Testis (tissue), 3 donors: ENCODE measurements around the gene CACNB2. TPM values are rescaled to one million over a fixed set of nuclear protein-coding genes. Genes with fewer than 3 reads are reported as not detected.

ENCODE experiments used
- DNase-seq: peaks from one replicate; pipeline ENCODE4 v3.0.0-alpha.2; 2019
- H3K27ac ChIP-seq, 2 donors: fragments of 200-600 bp; sonication (generic); one replicate each; pipeline ENCODE4 v1.5.1; 2019
- H3K27me3 ChIP-seq: fragments of 200-600 bp; sonication (generic); one replicate; pipeline ENCODE4 v1.5.1; 2019
- H3K36me3 ChIP-seq: fragments of 200-600 bp; sonication (generic); one replicate; pipeline ENCODE4 v1.5.1; 2017; ENCODE audit warnings: low read depth; ENCODE audit errors: missing control alignments
- H3K4me1 ChIP-seq: fragments of 200-600 bp; sonication (generic); one replicate; pipeline ENCODE4 v1.5.1; 2019
- H3K4me3 ChIP-seq, 2 donors: fragments of 200-600 bp; sonication (generic); one replicate each; pipeline ENCODE4 v1.5.1; 2017 to 2019
- H3K9me3 ChIP-seq: fragments of 200-600 bp; sonication (generic); one replicate; pipeline ENCODE4 v1.5.1; 2017
- POLR2A ChIP-seq: fragments of 450-650 bp; IDR thresholded peaks from one replicate; pipeline ENCODE4 v1.6.1; 2017; ENCODE audit warnings: antibody characterized with exemption, mild to moderate bottlenecking, moderate library complexity
- WGBS, 2 donors: methylation state at CpG; one replicate each; pipeline ENCODE4 v1.1.5; 2018; 5-methylcytosine and 5-hydroxymethylcytosine counted together
- intact Hi-C: fragments of 100-400 bp; cut with DNase I; formaldehyde crosslinking; loops from one replicate; pipeline ENCODE4 v1.15.1; 2023; ENCODE audit warnings: low total_unique reads
- polyA plus RNA-seq: library from polyadenylated mRNA; stranded (reverse); fragments of 350-450 nt; fragmentation: Illumina TruSeq; extraction: RNeasy Lipid Tissue Mini Kit (QIAGEN cat#74804); gene quantifications from one replicate; pipeline ENCODE4 v1.2.3, GENCODE V29; 2014; ENCODE audit warnings: low read depth, low replicate concordance; ENCODE audit not compliant: insufficient read depth
- total RNA-seq, 2 donors: library from RNA; depleted of rRNA; stranded (reverse); fragments of >200 nt; gene quantifications; one replicate each; pipeline ENCODE4 v1.2.3, GENCODE V29; 2016
- TF ChIP-seq, protein P1 (sequence below), 3 experiments: fragments of 450-650 bp in 2 of 3; fragments of 200-600 bp in 1 of 3; sonication (generic) in 1 of 3; IDR thresholded peaks; one replicate each; pipeline ENCODE4 v1.5.1; 2016 to 2019; ENCODE audit warnings: antibody characterized with exemption in 3 of 3, mild to moderate bottlenecking in 2 of 3, moderate library complexity in 1 of 3

CACNB2 gene
- total and polyA plus RNA-seq, 3 donors from 2014 or later, result 1.3 to 4.8 (median 1.4) TPM

GRCh38 chr10:18419945-18420344 lies 279.7 kb downstream of the CACNB2 start:
- H3K4me1 ChIP-seq, result no peaks in the 10 kb centered on the region
- 83 to 84% methylated on average over 2 of the region's 2 CpGs for WGBS, 2 donors
- no peaks in the 10 kb centered on the region for H3K36me3 ChIP-seq
- H3K27me3 ChIP-seq, result no peaks in the 10 kb centered on the region
- DNase-seq, result no peak
- no peak overlapping the region for H3K4me3 ChIP-seq
- no peak overlapping the region for H3K27ac ChIP-seq
- H3K9me3 ChIP-seq, result no peaks in the 10 kb centered on the region
- intact Hi-C loops, result no loop called here
- TF ChIP-seq POLR2A, result no peak
- TF ChIP-seq, protein P1, sequence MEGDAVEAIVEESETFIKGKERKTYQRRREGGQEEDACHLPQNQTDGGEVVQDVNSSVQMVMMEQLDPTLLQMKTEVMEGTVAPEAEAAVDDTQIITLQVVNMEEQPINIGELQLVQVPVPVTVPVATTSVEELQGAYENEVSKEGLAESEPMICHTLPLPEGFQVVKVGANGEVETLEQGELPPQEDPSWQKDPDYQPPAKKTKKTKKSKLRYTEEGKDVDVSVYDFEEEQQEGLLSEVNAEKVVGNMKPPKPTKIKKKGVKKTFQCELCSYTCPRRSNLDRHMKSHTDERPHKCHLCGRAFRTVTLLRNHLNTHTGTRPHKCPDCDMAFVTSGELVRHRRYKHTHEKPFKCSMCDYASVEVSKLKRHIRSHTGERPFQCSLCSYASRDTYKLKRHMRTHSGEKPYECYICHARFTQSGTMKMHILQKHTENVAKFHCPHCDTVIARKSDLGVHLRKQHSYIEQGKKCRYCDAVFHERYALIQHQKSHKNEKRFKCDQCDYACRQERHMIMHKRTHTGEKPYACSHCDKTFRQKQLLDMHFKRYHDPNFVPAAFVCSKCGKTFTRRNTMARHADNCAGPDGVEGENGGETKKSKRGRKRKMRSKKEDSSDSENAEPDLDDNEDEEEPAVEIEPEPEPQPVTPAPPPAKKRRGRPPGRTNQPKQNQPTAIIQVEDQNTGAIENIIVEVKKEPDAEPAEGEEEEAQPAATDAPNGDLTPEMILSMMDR (IDR thresholded peaks at IDR 0.05), result no peak

- no peaks in the 10 kb centered on the region for H3K36me3 ChIP-seq
- H3K9me3 ChIP-seq, result no peaks in the 10 kb centered on the region
- 90 to 95% methylated on average over 7 of the region's 7 CpGs for WGBS, 2 donors
- no peaks in the 10 kb centered on the region for H3K4me1 ChIP-seq
- H3K27ac ChIP-seq, result no peak overlapping the region
- DNase-seq, result no peak
- no peaks in the 10 kb centered on the region for H3K27me3 ChIP-seq
- TF ChIP-seq, protein P1 (IDR thresholded peaks at IDR 0.05), result no peak
- TF ChIP-seq POLR2A, result no peak
- no peak overlapping the region for H3K4me3 ChIP-seq
- intact Hi-C loops, result no loop called here
Measured at GRCh38 chr10:18421726-18422293, 281.6 kb downstream of the CACNB2 start.

- Histone ChIP-seq H3K9me3 (no peaks in the 10 kb centered on the region), H3K4me1 (no peaks in the 10 kb centered on the region), H3K27me3 (no peaks in the 10 kb centered on the region), H3K27ac (no peak overlapping the region), H3K36me3 (no peaks in the 10 kb centered on the region), H3K4me3 (no peak overlapping the region)
- 49 to 65% methylated on average over 4 of the region's 4 CpGs for WGBS, 2 donors
- TF ChIP-seq POLR2A, result no peak
- TF ChIP-seq, protein P1 (IDR thresholded peaks at IDR 0.05), result no peak
- intact Hi-C loops, result no loop called here
- DNase-seq, result no peak
Measured at GRCh38 chr10:18423058-18423637, 282.9 kb downstream of the CACNB2 start.

DNA sequence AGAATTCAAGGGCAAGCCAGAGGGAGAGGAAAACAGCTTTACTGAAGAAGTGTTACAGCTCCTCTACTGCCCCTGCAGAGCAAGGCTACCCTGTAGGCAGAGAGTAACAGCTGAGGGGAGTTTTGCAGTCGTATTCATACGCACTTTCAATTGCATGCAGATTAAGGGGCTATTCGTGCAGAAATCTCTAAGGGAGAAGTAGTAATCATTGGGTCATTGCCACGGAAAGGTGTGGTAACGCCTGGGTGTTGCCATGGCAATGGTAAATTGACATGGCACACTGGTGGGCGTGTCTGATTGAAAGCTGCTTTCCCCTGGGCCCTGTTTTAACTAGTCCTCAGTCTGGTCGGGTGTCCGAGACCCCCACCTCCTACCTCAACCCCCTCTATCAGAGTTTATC lies 284.0 kb downstream of the CACNB2 start:
- Histone ChIP-seq H3K27me3 (no peaks in the 10 kb centered on the region), H3K9me3 (no peaks in the 10 kb centered on the region), H3K4me3 (no peak overlapping the region), H3K36me3 (no peaks in the 10 kb centered on the region), H3K27ac (no peak overlapping the region), H3K4me1 (no peaks in the 10 kb centered on the region)
- DNase-seq, result no peak
- intact Hi-C loops, result no loop called here
- WGBS, 2 donors, result 66 to 67% methylated on average over 8 of the region's 8 CpGs
- TF ChIP-seq, protein P1 (IDR thresholded peaks at IDR 0.05), result no peak
- TF ChIP-seq POLR2A, result no peak

- Histone ChIP-seq H3K36me3 (no peaks in the 10 kb centered on the region), H3K27ac (no peak overlapping the region), H3K9me3 (no peaks in the 10 kb centered on the region), H3K4me1 (no peaks in the 10 kb centered on the region), H3K4me3 (no peak overlapping the region), H3K27me3 (no peaks in the 10 kb centered on the region)
- no peak for DNase-seq
- WGBS, 2 donors, result 75 to 81% methylated on average over 3 of the region's 3 CpGs
- no peak for TF ChIP-seq POLR2A
- TF ChIP-seq, protein P1 (IDR thresholded peaks at IDR 0.05), result no peak
- intact Hi-C loops, result no loop called here
Measured at GRCh38 chr10:18429335-18429734, 289.1 kb downstream of the CACNB2 start.
